ENCODE results near the gene ARFGAP1.
A peak's percentile ranks its signal among the peaks of the same experiment; 100 is the strongest.

ARFGAP1 gene

GRCh38 chr20:63281742-63282665 lies 9.4 kb downstream of the ARFGAP1 start:
- no peak for TF ChIP-seq Cebpa-rat (IDR thresholded peaks at IDR 0.05)
- Histone ChIP-seq H3K9me3 (no peaks in the 10 kb centered on the region), H3K27me3 (no peaks in the 10 kb centered on the region), H3K9ac (peak overlapping the region; percentile 69), H3K36me3 (peaks cover 73% of the 10 kb centered on the region), H3K4me1 (peaks cover 96% of the 10 kb centered on the region), H3K4me3 (peak overlapping the region; percentile 8; the same call in 1 of the 2 replicates), H3K4me2 (peak overlapping the region; percentile 93), H3K27ac (peak overlapping the region; percentile 90), H4K20me1 (peaks cover 28% of the 10 kb centered on the region)

GRCh38 chr20:63282946-63283345 lies 10.3 kb downstream of the ARFGAP1 start:
- no peaks in the 10 kb centered on the region for H3K9me3 ChIP-seq
- peak overlapping the region; percentile 90 for H3K27ac ChIP-seq
- no peak for TF ChIP-seq Cebpa-rat (IDR thresholded peaks at IDR 0.05)
- no peaks in the 10 kb centered on the region for H3K27me3 ChIP-seq
- peak overlapping the region; percentile 93 for H3K4me2 ChIP-seq
- peaks cover 100% of the 10 kb centered on the region for H3K4me1 ChIP-seq
- peaks cover 73% of the 10 kb centered on the region for H3K36me3 ChIP-seq
- peaks cover 22% of the 10 kb centered on the region; the same call in 1 of the 2 replicates for H4K20me1 ChIP-seq
- peak overlapping the region; percentile 69 for H3K9ac ChIP-seq
- H3K4me3 ChIP-seq, result peak overlapping the region; percentile 67

- H3K9ac ChIP-seq, result peak overlapping the region; percentile 69
- peak overlapping the region; percentile 90 for H3K27ac ChIP-seq
- no peak for TF ChIP-seq Cebpa-rat (IDR thresholded peaks at IDR 0.05)
- H4K20me1 ChIP-seq, result peaks cover 24% of the 10 kb centered on the region
- peaks cover 74% of the 10 kb centered on the region for H3K36me3 ChIP-seq
- H3K4me3 ChIP-seq, result peak overlapping the region; percentile 67
- peaks cover 100% of the 10 kb centered on the region for H3K4me1 ChIP-seq
- peak overlapping the region; percentile 93 for H3K4me2 ChIP-seq
- H3K27me3 ChIP-seq, result no peaks in the 10 kb centered on the region
- H3K9me3 ChIP-seq, result no peaks in the 10 kb centered on the region
Measured at GRCh38 chr20:63283397-63284082, 10.9 kb downstream of the ARFGAP1 start.

- peak overlapping the region; percentile 67 for H3K4me3 ChIP-seq
- peak overlapping the region; percentile 93 for H3K4me2 ChIP-seq
- H3K27ac ChIP-seq, result peak overlapping the region; percentile 90
- peaks cover 100% of the 10 kb centered on the region for H3K4me1 ChIP-seq
- H4K20me1 ChIP-seq, result peaks cover 29% of the 10 kb centered on the region
- no peaks in the 10 kb centered on the region for H3K27me3 ChIP-seq
- no peaks in the 10 kb centered on the region for H3K9me3 ChIP-seq
- peak overlapping the region; percentile 82 for H3K9ac ChIP-seq
- no peak for TF ChIP-seq Cebpa-rat (IDR thresholded peaks at IDR 0.05)
- peaks cover 74% of the 10 kb centered on the region for H3K36me3 ChIP-seq
Measured at GRCh38 chr20:63284083-63284440, 11.4 kb downstream of the ARFGAP1 start.

DNA sequence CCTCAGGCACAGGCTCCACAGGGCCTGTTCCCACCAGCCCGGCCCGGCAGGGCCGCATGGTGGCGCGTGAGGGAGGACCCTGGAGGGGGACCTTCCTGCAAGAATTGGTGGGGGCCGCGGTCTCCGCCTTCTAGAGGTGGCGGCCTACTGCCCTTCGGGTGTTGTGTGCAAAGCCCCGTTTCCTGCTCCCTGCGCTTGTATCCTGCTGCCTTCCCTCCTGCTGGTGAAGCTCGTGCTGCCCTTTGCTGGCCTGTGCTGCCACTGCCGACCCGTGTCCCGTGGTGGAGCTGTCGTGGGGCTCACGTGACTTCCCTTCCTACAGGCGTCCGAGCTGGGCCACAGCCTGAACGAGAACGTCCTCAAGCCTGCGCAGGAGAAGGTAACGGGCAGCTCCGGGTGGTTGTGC lies 11.9 kb downstream of the ARFGAP1 start:
- H3K27me3 ChIP-seq, result no peaks in the 10 kb centered on the region
- no peak for TF ChIP-seq Cebpa-rat (IDR thresholded peaks at IDR 0.05)
- H3K4me1 ChIP-seq, result peaks cover 100% of the 10 kb centered on the region
- H3K4me3 ChIP-seq, result peak overlapping the region; percentile 67
- peaks cover 74% of the 10 kb centered on the region for H3K36me3 ChIP-seq
- H3K4me2 ChIP-seq, result peak overlapping the region; percentile 93
- H4K20me1 ChIP-seq, result peaks cover 34% of the 10 kb centered on the region
- H3K9me3 ChIP-seq, result no peaks in the 10 kb centered on the region
- H3K27ac ChIP-seq, result peak overlapping the region; percentile 90
- peak overlapping the region; percentile 82 for H3K9ac ChIP-seq

DNA sequence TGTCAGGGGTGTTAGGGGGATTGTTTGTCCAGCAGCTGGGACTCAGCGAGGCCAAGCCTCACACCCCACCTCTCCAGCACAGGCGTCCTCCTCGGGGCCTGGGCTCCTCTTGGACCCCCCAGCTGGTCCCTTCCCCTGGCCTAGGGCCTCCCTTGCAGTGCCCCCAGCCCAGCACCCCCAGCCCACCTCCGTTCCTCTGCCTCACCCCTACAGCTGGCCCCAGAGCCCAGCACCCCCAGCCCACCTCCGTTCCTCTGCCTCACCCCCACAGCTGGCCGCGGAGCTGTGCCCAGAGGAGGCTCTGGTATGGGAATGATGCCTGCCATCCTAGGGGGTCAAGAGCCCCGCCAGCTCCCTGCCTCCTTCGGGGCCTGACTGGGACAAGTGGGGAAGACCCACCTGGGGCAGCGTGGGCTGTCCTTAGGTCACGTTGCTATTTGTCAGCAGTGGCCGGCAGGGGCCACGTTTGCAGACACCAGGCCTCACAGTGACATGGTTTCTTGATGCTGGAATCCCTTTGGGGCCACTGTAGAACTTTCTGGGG lies 12.4 kb downstream of the ARFGAP1 start:
- Histone ChIP-seq H3K27me3 (no peaks in the 10 kb centered on the region), H3K4me1 (peaks cover 100% of the 10 kb centered on the region), H3K27ac (peak overlapping the region; percentile 90), H3K9me3 (no peaks in the 10 kb centered on the region), H3K4me2 (peak overlapping the region; percentile 93), H3K9ac (peak overlapping the region; percentile 82), H3K4me3 (peak overlapping the region; percentile 67), H4K20me1 (peaks cover 39% of the 10 kb centered on the region), H3K36me3 (peaks cover 74% of the 10 kb centered on the region)
- TF ChIP-seq Cebpa-rat (IDR thresholded peaks at IDR 0.05), result no peak

DNA sequence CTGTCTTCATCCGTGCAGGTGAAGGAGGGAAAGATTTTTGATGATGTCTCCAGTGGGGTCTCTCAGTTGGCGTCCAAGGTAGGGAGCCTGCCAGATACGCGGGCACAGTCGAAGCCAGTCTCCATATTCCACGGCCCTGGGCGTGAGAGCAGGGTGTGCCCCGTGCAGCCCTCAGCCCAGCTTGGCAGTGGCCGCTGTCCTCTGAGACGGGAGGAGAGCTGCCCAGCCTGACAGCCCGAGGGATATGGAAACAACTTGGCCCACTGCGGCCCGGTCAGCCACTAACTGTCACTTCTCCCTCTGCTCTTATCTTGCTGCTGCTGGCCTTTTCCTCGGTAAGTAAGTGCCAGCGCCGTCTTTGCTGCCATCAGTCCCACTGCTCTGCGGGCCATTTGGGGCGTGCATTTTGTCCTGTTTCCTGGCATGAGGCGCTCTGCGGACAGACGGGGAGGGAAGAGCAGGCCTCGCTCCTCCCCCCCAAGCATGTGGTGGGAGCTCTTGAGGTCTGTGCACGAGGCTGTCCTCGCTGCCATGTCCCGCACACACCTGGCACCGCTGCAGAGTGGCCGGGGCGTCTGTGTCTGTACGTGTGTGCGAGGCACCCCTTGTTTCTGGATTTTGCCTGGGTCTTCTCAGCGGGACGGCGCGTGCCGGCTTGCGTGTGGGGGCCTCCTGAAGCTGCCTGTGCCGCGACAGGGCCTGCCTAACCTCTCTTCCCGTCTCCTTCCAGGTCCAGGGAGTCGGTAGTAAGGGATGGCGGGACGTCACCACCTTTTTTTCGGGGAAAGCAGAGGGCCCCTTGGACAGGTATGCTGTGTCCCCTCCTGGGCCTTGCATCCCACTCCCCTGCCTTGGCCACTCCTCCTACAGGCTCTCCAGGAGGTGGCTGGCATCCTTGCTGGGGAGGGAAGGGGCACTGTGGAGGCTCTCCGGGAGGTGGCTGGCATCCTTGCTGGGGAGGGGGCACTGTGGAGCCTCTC lies 13.3 kb downstream of the ARFGAP1 start:
- Histone ChIP-seq H3K9me3 (no peaks in the 10 kb centered on the region), H3K27me3 (no peaks in the 10 kb centered on the region), H4K20me1 (peaks cover 48% of the 10 kb centered on the region), H3K4me2 (peak overlapping the region; percentile 93), H3K4me1 (peaks cover 100% of the 10 kb centered on the region), H3K4me3 (peak overlapping the region; percentile 67), H3K36me3 (peaks cover 74% of the 10 kb centered on the region), H3K27ac (peak overlapping the region; percentile 90), H3K9ac (peak overlapping the region; percentile 82)
- TF ChIP-seq Cebpa-rat (IDR thresholded peaks at IDR 0.05), result no peak

- H3K4me2 ChIP-seq, result peak overlapping the region; percentile 93
- peaks cover 68% of the 10 kb centered on the region for H3K36me3 ChIP-seq
- H3K4me1 ChIP-seq, result peaks cover 100% of the 10 kb centered on the region
- H3K9me3 ChIP-seq, result no peaks in the 10 kb centered on the region
- peaks cover 54% of the 10 kb centered on the region for H4K20me1 ChIP-seq
- H3K4me3 ChIP-seq, result no peak overlapping the region
- peak overlapping the region; percentile 58 for H3K27ac ChIP-seq
- H3K27me3 ChIP-seq, result no peaks in the 10 kb centered on the region
- no peak for TF ChIP-seq Cebpa-rat (IDR thresholded peaks at IDR 0.05)
- H3K9ac ChIP-seq, result peak overlapping the region; percentile 38; the same call in 1 of the 2 replicates
Measured at GRCh38 chr20:63286781-63287696, 14.4 kb downstream of the ARFGAP1 start.
